ENCODE data around the gene CDIP1. TPM values are rescaled to one million over a fixed set of nuclear protein-coding genes. Genes with fewer than 3 reads are reported as not detected.

CDIP1 gene
- total RNA-seq, 4 donors from 2014 or later, result 14.7 to 30.0 (median 21.3) TPM

- H3K27me3 ChIP-seq, result no peaks in the 10 kb centered on the region
- DNase-seq (ENCODE audit: low spot score in 2 of 2), result no peak
- peak overlapping the region; percentile 1 for H3K27ac ChIP-seq
- WGBS, result 55% methylated on average over 8 of the region's 9 CpGs
- H3K4me3 ChIP-seq, result no peak overlapping the region
- H3K36me3 ChIP-seq, result peaks cover 66% of the 10 kb centered on the region
- no peaks in the 10 kb centered on the region for H3K9me3 ChIP-seq
- H3K4me1 ChIP-seq, result peaks cover 55% of the 10 kb centered on the region
- no peak for TF ChIP-seq POLR2A (IDR thresholded peaks at IDR 0.05)
- TF ChIP-seq CTCF (IDR thresholded peaks at IDR 0.05), result peak in 1 of 2 donors; percentile 52
- TF ChIP-seq POLR2AphosphoS5 (IDR thresholded peaks at IDR 0.05), result no peak
Measured at GRCh38 chr16:4511441-4512082, 27.0 kb downstream of the CDIP1 start.

- peak overlapping the region; percentile 1 for H3K27ac ChIP-seq
- 51% methylated on average over 9 of the region's 14 CpGs for WGBS
- H3K4me1 ChIP-seq, result peaks cover 55% of the 10 kb centered on the region
- H3K27me3 ChIP-seq, result no peaks in the 10 kb centered on the region
- no peaks in the 10 kb centered on the region for H3K9me3 ChIP-seq
- TF ChIP-seq EP300 (IDR thresholded peaks at IDR 0.05) (no peak), CTCF (IDR thresholded peaks at IDR 0.05) (no peak), POLR2AphosphoS5 (IDR thresholded peaks at IDR 0.05) (no peak)
- H3K36me3 ChIP-seq, result peaks cover 68% of the 10 kb centered on the region
- no peak for DNase-seq (ENCODE audit: low spot score in 2 of 2)
- H3K4me3 ChIP-seq, result no peak overlapping the region
Measured at GRCh38 chr16:4510747-4511426, 27.7 kb downstream of the CDIP1 start.

GRCh38 chr16:4510131-4510530 is 28.4 kb downstream of the CDIP1 start:
- Histone ChIP-seq H3K27ac (no peak overlapping the region), H3K36me3 (peaks cover 71% of the 10 kb centered on the region), H3K27me3 (no peaks in the 10 kb centered on the region), H3K9me3 (no peaks in the 10 kb centered on the region), H3K4me3 (no peak overlapping the region), H3K4me1 (peaks cover 53% of the 10 kb centered on the region)
- 82% methylated on average over 5 of the region's 5 CpGs for WGBS
- no peak for DNase-seq (ENCODE audit: low spot score in 2 of 2)
- TF ChIP-seq CTCF (IDR thresholded peaks at IDR 0.05), result no peak
- no peak for TF ChIP-seq POLR2A (IDR thresholded peaks at IDR 0.05)
- TF ChIP-seq POLR2AphosphoS5 (IDR thresholded peaks at IDR 0.05), result no peak
- no peak for TF ChIP-seq EP300 (IDR thresholded peaks at IDR 0.05)

- H3K4me3 ChIP-seq, result no peak overlapping the region
- H3K36me3 ChIP-seq, result peaks cover 71% of the 10 kb centered on the region
- H3K4me1 ChIP-seq, result peaks cover 51% of the 10 kb centered on the region
- no peak for DNase-seq (ENCODE audit: low spot score in 2 of 2)
- no peaks in the 10 kb centered on the region for H3K27me3 ChIP-seq
- no peak overlapping the region for H3K27ac ChIP-seq
- no peak for TF ChIP-seq CTCF (IDR thresholded peaks at IDR 0.05)
- TF ChIP-seq POLR2A (IDR thresholded peaks at IDR 0.05), result no peak
- no peak for TF ChIP-seq EP300 (IDR thresholded peaks at IDR 0.05)
- TF ChIP-seq POLR2AphosphoS5 (IDR thresholded peaks at IDR 0.05), result no peak
- 89% methylated on average over 8 of the region's 8 CpGs for WGBS
- no peaks in the 10 kb centered on the region for H3K9me3 ChIP-seq
Measured at GRCh38 chr16:4509420-4509819, 29.2 kb downstream of the CDIP1 start.

- no CpG with 5 or more reads among the region's 3 CpGs for WGBS
- TF ChIP-seq EP300 (IDR thresholded peaks at IDR 0.05) (no peak), POLR2A (IDR thresholded peaks at IDR 0.05) (no peak), POLR2AphosphoS5 (IDR thresholded peaks at IDR 0.05) (no peak), CTCF (IDR thresholded peaks at IDR 0.05) (no peak)
- DNase-seq (ENCODE audit: low spot score in 2 of 2), result no peak
- H3K4me3 ChIP-seq, result no peak overlapping the region
- H3K4me1 ChIP-seq, result peaks cover 48% of the 10 kb centered on the region
- peaks cover 69% of the 10 kb centered on the region for H3K36me3 ChIP-seq
- no peaks in the 10 kb centered on the region for H3K9me3 ChIP-seq
- H3K27me3 ChIP-seq, result no peaks in the 10 kb centered on the region
- no peak overlapping the region for H3K27ac ChIP-seq
Measured at GRCh38 chr16:4508806-4509205, 29.8 kb downstream of the CDIP1 start.
